Ureter (tissue), 1 donor: ENCODE data around the gene CREB5. TPM values are rescaled to one million over a fixed set of nuclear protein-coding genes. Genes with fewer than 3 reads are reported as not detected.

Experiments used
- DNase-seq: peaks from one replicate; pipeline ENCODE4 v3.0.0-alpha.2; 2020; ENCODE audit warnings: low spot score
- total RNA-seq: library from RNA; stranded (reverse); gene quantifications from one replicate; pipeline ENCODE4 v1.2.4, GENCODE V29; 2023
- donor health status: DM: yes; HTN: yes; CAD: no.

The CREB5 gene
- total RNA-seq, 1 donor from 2014 or later: 10.6 TPM

- DNase-seq: no peak
Observed at GRCh38 chr7:28478656-28479055, 66.3 kb downstream of the CREB5 start.

DNA sequence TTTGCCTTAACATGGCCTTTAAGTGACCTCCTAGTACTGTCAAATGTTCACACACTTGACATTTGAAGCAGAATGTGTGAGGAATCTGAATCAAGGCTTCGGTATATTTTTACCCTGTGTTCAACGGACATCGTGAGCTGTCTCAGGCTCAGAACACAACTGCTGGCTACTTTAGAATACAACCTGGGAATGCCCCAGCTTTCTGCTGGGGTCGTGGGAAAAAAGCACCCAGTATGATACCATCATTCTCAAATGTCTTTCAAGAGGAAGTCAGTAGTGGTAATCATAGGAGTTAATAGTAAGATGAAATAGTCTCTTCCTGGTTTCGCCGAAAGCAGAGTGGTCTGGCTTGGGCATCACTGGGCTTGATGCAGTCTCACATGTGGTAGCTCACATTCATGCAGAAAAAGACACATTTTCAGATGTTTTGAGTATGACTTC is 67.2 kb downstream of the CREB5 start:
- DNase-seq: no peak

DNA sequence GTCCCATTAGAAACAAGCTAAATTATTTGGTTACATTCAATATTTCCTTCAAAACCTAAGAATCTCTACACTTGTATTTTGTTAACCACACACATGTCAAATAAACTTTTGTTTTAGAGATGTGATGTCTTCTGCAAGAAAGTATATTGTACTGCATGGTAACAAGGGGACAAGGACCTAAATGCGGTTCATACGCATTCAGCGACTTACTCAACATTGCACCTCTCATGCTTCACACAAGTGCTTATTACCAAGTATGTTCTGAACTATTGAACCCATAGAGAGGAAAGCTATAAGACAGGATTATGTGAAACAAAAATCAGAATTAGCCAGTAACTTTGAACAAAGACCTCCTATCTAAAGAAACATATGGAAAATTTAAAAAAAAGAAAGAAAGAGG is 68.3 kb downstream of the CREB5 start:
- no peak for DNase-seq

DNA sequence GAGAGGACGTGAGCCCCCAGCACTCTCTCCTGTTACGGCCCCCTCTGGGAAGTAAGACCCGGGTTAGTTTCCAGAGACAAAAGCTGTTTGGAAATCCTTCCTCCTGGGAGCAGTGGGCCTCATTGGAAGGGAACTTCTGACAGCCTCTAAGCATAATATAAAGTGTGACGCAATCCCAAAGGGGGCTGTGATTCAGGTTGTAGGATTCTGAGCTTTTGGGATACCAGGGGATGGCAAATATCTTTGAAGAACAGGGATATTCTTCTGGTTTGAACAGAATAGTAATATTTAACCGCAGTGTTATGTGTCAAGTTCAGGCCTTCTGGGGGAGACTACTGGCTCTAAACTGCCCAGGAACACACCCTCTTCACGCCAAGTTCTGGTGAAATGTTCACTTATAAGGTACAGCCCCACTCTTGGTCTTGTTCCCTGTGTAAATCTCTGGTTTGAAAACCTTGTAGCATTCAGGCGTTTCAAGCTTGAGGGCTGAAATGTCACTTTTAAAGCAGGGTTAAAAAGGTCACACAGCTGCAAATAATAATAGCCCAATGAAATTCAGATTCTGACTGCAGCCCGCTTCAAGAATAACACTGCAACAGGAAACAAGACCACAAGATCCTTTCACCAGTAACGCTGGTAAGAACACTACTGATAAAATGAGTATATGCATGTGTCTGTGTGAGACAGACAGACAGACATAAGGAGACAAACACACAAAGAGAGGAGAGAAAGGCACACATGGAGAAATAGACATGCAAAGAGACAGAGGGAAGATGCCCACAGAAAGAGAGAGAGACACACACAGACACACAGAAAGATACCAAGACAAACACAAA is 69.0 kb downstream of the CREB5 start:
- no peak for DNase-seq

GRCh38 chr7:28483112-28483511 is 70.8 kb downstream of the CREB5 start:
- DNase-seq: no peak

GRCh38 chr7:28483908-28484605 is 71.7 kb downstream of the CREB5 start:
- no peak for DNase-seq

DNA sequence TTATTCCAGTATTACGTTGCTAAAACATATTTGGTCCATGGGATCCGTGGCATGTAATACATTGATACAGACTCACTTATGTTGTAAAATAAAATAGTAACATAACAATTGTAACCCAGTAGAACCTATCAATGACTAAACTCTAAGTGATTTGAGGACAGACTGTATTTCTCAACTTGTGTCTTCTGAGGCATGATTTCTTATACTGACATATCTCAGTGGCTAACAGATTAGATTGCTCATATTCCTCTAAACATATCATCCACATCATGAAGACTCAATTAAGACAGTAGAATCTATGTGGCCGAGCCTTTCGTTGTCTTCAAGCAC is 72.3 kb downstream of the CREB5 start:
- DNase-seq: no peak

GRCh38 chr7:28487487-28487886 is 75.2 kb downstream of the CREB5 start:
- DNase-seq: no peak

- DNase-seq: no peak
Observed at GRCh38 chr7:28488061-28488791, 75.9 kb downstream of the CREB5 start.

DNA sequence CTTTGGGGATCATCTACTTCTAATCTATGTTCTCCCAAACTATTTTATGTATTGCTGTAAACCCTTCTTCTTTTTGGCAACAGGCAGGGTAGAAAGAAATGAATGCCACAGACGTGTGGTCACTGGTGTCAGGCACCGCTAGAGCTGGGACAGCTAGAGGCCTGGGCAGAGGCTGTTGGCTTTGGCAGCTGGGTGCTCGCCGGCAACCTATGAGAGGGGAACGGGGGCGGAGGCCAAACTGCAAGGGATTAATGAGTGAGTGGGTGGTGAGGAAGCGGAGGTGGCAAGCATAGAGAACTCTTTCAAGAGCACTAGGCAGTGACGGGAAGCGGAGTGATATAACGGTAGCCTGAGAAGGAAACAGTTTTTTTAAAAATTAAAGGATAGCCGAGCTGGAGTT is 78.5 kb downstream of the CREB5 start:
- no peak for DNase-seq

DNA sequence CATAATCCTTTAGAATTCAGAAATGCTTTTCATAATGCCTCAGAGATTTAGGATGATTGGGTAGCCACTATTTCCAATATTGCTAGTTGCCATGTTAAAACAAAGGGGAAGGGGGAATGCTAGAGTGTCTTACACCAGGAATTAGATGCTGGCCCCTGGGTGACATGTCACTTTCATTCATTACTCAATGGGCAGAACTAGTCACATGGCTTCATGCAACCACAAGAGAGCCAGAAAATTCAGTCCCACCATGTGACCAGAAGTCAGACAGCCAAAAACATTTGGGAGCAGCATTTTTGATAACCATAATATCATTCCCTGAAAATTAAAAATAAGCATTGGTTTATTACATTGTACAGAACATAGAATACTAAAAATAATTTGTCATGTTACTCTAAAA is 81.2 kb downstream of the CREB5 start:
- DNase-seq: no peak

GRCh38 chr7:28497009-28497408 is 84.7 kb downstream of the CREB5 start:
- DNase-seq: no peak

DNA sequence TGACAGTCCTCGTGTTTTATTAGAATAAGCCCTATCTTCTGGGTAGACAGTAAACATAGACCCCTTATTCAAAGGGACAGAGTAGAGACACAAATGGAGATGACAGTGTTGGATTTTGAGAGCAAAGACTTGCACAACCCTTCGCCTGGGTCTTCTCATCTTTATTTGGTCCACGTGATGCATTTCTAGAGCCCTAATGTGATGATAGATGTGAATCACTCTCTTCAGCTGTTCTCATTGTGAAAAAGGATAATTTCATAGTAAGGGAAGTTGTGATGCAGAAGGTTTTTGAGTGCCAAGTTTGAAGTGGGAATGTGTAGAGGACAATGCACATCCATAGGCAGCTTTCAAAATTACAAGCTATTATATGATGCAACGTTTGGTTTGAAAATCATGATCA is 86.3 kb downstream of the CREB5 start:
- DNase-seq: no peak

DNA sequence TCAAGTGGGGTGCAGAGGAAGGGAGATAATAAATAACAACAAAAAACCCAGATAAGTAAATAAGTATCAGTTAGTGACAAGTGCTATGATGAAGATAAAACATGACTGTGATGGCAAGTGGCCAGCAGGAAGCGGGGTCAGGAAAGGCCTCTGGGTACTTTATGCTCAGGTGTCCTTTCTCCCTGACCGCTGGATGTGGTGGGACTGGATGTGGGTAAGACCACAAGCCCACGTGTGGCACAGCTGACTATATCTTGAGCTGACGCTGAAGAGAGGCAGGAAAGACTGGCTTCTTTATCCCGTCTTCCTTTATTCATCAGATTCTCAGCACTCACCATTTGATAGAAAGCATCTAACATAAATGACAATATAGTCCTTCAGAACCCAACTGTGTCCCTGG is 87.8 kb downstream of the CREB5 start:
- no peak for DNase-seq

- no peak for DNase-seq
Observed at GRCh38 chr7:28502408-28502807, 90.1 kb downstream of the CREB5 start.

DNA sequence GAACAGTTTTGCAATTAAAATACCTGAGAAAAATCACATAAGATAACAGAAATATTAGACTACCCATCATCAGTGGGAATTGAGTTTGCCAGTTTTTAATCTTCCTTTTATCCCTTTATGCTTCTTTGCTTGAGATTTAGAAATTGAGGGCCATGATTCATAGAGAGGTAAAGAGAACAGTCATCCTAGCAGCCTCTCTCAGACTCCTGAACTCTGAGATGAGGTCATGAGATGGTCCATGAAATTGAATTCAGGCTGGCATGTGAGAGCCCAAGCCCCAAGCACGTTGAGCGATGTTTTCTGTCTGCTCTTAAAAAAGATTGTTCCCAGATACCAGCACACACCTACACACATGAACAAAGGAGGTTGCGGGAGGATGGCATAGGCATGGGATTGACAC is 91.1 kb downstream of the CREB5 start:
- no peak for DNase-seq

DNA sequence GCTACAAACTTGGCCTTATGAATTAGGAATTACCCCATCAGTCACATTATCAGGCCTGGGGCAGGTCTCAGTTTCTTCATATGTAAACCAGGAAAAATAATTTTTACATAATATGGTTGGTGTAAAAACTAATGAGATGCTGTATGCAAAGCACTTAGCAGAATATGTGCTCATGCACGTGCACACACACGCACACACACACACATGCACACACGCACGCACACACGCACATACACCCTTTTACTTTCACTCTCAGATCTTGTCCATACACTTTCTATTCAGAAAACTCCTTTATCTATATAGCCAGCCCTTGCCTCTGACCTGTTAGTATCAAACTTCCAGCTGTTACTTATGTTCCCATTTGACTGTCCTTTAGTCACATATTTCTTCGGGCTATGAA is 92.7 kb downstream of the CREB5 start:
- DNase-seq: no peak

DNA sequence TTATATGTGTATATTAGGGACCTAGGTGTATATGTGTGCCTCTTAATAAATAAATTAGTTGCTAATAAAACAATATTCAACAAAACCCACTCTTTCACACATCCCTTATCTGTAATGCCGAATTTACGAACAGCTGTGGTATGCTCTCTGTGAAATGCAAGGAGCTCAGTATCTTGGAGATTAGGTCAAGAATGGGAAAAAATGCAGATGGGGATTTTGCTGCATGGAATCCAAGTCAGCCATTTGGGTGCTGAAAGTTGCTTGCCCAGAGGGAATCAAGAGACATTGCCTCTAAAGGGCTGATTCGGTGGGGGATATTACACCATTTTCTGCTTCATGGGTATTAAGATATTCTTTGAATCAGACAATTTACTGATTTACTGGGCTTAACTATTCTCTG is 93.5 kb downstream of the CREB5 start:
- DNase-seq: no peak

GRCh38 chr7:28507525-28508282 is 95.4 kb downstream of the CREB5 start:
- DNase-seq: no peak

DNA sequence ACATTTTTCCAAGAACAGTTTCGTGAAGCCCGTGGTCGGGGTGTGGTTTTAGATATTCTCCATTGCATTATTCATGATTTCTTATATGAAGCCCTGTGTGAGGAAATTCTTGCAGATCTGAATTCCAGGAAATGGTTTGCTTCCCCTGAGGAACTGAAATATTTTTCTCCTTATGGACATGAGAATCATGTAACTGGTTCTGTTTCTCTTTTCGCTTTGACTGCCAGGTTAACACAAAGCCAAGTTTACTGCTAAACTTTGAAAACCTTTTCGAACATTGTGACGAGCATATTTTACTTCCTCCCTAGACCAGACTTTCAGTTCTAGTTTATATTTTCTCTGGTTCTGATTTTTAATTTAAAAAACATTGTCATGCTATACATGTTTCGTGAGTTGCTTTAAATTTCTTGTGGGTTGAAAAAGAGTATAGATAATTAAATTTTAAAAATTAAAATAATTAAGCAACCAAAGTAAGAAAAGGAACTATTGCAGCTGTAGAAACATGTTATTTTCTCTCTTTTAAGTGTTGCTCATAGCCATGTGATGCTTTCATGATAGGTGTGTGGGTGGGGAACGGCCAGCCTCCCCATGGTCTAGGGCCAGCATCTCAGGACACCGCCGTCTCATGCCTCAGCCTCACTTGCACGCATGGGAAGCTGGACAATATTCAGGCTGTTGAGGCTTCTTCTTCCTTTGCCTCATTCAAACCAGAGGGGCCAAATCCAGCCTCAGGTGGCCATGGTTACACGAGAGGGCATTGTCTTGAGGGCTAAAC is 97.1 kb downstream of the CREB5 start:
- no peak for DNase-seq

DNA sequence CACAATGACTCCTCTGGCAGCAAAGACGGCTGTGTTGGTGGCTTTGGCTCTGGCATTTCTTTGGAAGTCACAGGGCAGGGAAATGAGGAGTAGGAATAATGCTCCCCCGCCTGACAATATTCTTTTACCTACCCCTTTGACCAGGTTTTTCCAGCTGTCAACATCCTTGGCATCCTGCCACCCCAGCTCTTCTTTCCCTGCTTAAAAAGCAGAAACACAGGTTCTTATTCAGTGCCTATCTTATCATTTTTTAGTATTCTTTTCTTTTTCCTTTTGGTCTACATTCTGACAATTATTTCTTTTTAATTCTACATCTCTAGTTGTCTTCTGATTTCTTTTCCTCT is 97.7 kb downstream of the CREB5 start:
- no peak for DNase-seq
